ENCODE results near the gene LTBR. TPM values are rescaled to one million over a fixed set of nuclear protein-coding genes. Genes with fewer than 3 reads are reported as not detected.

Gene LTBR
- total and polyA plus RNA-seq, 2 of the 4 experiments (the other 2 are of a cell fraction) = 19.7 to 62.5 TPM

DNA sequence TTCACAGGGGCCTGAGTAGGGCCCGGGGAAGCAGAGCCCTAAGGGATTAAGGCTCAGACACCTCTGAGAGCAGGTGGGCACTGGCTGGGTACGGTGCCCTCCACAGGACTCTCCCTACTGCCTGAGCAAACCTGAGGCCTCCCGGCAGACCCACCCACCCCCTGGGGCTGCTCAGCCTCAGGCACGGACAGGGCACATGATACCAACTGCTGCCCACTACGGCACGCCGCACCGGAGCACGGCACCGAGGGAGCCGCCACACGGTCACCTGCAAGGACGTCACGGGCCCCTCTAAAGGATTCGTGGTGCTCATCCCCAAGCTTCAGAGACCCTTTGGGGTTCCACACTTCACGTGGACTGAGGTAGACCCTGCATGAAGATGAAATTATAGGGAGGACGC, 7.1 kb downstream of the LTBR start:
- Histone ChIP-seq H4K91ac (ENCODE audit: insufficient read depth, low read depth, low read length) (no peak overlapping the region), H2AFZ (replicated peaks; ENCODE audit: low read length, poor library complexity) (no peak overlapping the region), H4K5ac (ENCODE audit: low read depth, low read length) (no peak overlapping the region), H3K36me3 (ENCODE audit: control insufficient read depth, insufficient read depth, low read length) (peaks cover 59% of the 10 kb centered on the region), H2BK15ac (ENCODE audit: low read depth, low read length) (no peak overlapping the region), H3K9ac (ENCODE audit: low read depth, low read length) (no peak overlapping the region), H4K20me1 (ENCODE audit: insufficient read depth, low read length) (0 out of 2 replicates have a peak, but pooled peaks cover 3% of the 10 kb centered on the region), H3K27me3 (ENCODE audit: control insufficient read depth, insufficient read depth, low read length) (no peaks in the 10 kb centered on the region), H4K8ac (ENCODE audit: low read depth in 2 of 2, low read length in 2 of 2) (no peak overlapping the region), H2BK20ac (ENCODE audit: low read depth, low read length) (no peak overlapping the region), H2AK9ac (replicated peaks; ENCODE audit: low read depth, low read length, poor library complexity) (no peak overlapping the region), H3K56ac (ENCODE audit: extremely low read depth, insufficient read depth, low read length) (no peak overlapping the region), H3K9me1 (ENCODE audit: insufficient read depth, low read length) (peaks cover 19% of the 10 kb centered on the region; the same call in 1 of the 2 replicates), H2BK5ac (ENCODE audit: low read depth, low read length, poor library complexity, severe bottlenecking) (no peak overlapping the region), H3K27ac (ENCODE audit: insufficient read depth, low read length) (no peak overlapping the region), H3K18ac (ENCODE audit: low read depth, low read length) (no peak overlapping the region), H3K9me3 (ENCODE audit: control insufficient read depth, insufficient read depth, low read length) (no peaks in the 10 kb centered on the region), H3K14ac (replicated peaks; ENCODE audit: low read depth, low read length) (no peak overlapping the region), H3K4me1 (ENCODE audit: control insufficient read depth, insufficient read depth, low read length) (peaks cover 2% of the 10 kb centered on the region; the same call in 1 of the 2 replicates), H2BK120ac (ENCODE audit: low read depth, low read length) (no peak overlapping the region), H3K79me1 (ENCODE audit: low read depth in 1 of 2, low read length in 2 of 2) (peaks cover 7 to 31% of the 10 kb centered on the region in 2 experiments; a peak in 2 of 4 replicates), H3K4me3 (ENCODE audit: insufficient read depth, low read depth, low read length) (no peak overlapping the region), H3K4me2 (ENCODE audit: low read depth, low read length) (no peak overlapping the region), H3K23ac (ENCODE audit: low read depth, low read length) (no peak overlapping the region), H2AK5ac (ENCODE audit: low read depth, low read length) (no peak overlapping the region), H3K4ac (ENCODE audit: low read depth, low read length) (no peak overlapping the region)
- TF ChIP-seq, protein P1, sequence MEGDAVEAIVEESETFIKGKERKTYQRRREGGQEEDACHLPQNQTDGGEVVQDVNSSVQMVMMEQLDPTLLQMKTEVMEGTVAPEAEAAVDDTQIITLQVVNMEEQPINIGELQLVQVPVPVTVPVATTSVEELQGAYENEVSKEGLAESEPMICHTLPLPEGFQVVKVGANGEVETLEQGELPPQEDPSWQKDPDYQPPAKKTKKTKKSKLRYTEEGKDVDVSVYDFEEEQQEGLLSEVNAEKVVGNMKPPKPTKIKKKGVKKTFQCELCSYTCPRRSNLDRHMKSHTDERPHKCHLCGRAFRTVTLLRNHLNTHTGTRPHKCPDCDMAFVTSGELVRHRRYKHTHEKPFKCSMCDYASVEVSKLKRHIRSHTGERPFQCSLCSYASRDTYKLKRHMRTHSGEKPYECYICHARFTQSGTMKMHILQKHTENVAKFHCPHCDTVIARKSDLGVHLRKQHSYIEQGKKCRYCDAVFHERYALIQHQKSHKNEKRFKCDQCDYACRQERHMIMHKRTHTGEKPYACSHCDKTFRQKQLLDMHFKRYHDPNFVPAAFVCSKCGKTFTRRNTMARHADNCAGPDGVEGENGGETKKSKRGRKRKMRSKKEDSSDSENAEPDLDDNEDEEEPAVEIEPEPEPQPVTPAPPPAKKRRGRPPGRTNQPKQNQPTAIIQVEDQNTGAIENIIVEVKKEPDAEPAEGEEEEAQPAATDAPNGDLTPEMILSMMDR (conservative IDR thresholded peaks at IDR 0.05; ENCODE audit: low read depth, low read length) = no peak
- no peak for TF ChIP-seq NFE2L2 (IDR thresholded peaks at IDR 0.05; ENCODE audit: low read depth, low read length)
- no peak for TF ChIP-seq ELK1 (IDR thresholded peaks at IDR 0.05; ENCODE audit: borderline replicate concordance, low read depth, low read length)
- TF ChIP-seq MXI1 (IDR thresholded peaks at IDR 0.05; ENCODE audit: borderline replicate concordance, low read depth, low read length) = no peak
- no peak for TF ChIP-seq CEBPB (IDR thresholded peaks at IDR 0.05; ENCODE audit: low read depth, low read length)
- TF ChIP-seq, protein P2, sequence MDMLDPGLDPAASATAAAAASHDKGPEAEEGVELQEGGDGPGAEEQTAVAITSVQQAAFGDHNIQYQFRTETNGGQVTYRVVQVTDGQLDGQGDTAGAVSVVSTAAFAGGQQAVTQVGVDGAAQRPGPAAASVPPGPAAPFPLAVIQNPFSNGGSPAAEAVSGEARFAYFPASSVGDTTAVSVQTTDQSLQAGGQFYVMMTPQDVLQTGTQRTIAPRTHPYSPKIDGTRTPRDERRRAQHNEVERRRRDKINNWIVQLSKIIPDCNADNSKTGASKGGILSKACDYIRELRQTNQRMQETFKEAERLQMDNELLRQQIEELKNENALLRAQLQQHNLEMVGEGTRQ (IDR thresholded peaks at IDR 0.05; ENCODE audit: low read depth, low read length) = no peak
- TF ChIP-seq MAFK (IDR thresholded peaks at IDR 0.05; ENCODE audit: low read depth, low read length) = no peak
- no peak for TF ChIP-seq BHLHE40 (IDR thresholded peaks at IDR 0.05; ENCODE audit: low read depth, low read length)
- no peak for TF ChIP-seq FOS (IDR thresholded peaks at IDR 0.05; ENCODE audit: low read depth, low read length)
- TF ChIP-seq SMC3 (IDR thresholded peaks at IDR 0.05; ENCODE audit: low read depth, low read length) = no peak
- TF ChIP-seq RCOR1 (IDR thresholded peaks at IDR 0.05; ENCODE audit: insufficient replicate concordance, low read length) = no peak
- no peak for TF ChIP-seq RAD21 (IDR thresholded peaks at IDR 0.05; ENCODE audit: low read length)
- no peak for TF ChIP-seq POLR2A (IDR thresholded peaks at IDR 0.05; ENCODE audit: low read depth, low read length)
- no peak for TF ChIP-seq RFX5 (IDR thresholded peaks at IDR 0.05; ENCODE audit: low read depth, low read length)
- DNase-seq (no peak), ATAC-seq (ENCODE audit: low read depth) (no peak)
- ChIA-PET CTCF (no interaction called here), POLR2A (ENCODE audit: unreplicated experiment) (no interaction called here)
- intact Hi-C loops (cut with micrococcal nuclease) (no loop called here), in situ Hi-C loops (cut with MboI; ENCODE audit: low sequenced_read_pairs) (no loop called here), dilution Hi-C loops (cut with HindIII; ENCODE audit: low sequenced_read_pairs, unreplicated experiment) (no loop called here)
- BruUV-seq (replicated peaks) = TSS peak; percentile 88
- 100% methylated on average over 1 of the region's 17 CpGs; no CpG with 5 or more reads in 1 of the 2 experiments for WGBS, 2 experiments (ENCODE audit: extremely low coverage in 2 of 2, insufficient read length in 1 of 2)
